ENCODE measurements around the gene ZNF532. TPM values are rescaled to one million over a fixed set of nuclear protein-coding genes. Genes with fewer than 3 reads are reported as not detected.

The ZNF532 gene
- total RNA-seq, 6 experiments from 2014 or later = 43.1 to 56.6 (median 50.1) TPM

GRCh38 chr18:58996696-58997095, 132.0 kb downstream of the ZNF532 start:
- H3K27ac Mint-ChIP-seq = peak overlapping the region; percentile 67
- DNase-seq = no peak
- TF ChIP-seq CTCF (IDR thresholded peaks at IDR 0.05) = no peak
- no peaks in the 10 kb centered on the region for H3K9me3 Mint-ChIP-seq
- no peak overlapping the region for H3K4me3 Mint-ChIP-seq
- H3K36me3 Mint-ChIP-seq (ENCODE audit: low read depth) = no peaks in the 10 kb centered on the region
- no peaks in the 10 kb centered on the region; the same call in 1 of the 2 replicates for H3K27me3 Mint-ChIP-seq (ENCODE audit: insufficient read depth)
- peaks cover 77% of the 10 kb centered on the region for H3K4me1 Mint-ChIP-seq (ENCODE audit: low read depth)

- Mint-ChIP-seq H3K9me3 (no peaks in the 10 kb centered on the region), H3K4me3 (peak overlapping the region; percentile 86), H3K27me3 (ENCODE audit: insufficient read depth) (no peaks in the 10 kb centered on the region; the same call in 1 of the 2 replicates), H3K27ac (peak overlapping the region; percentile 95), H3K36me3 (ENCODE audit: low read depth) (0 out of 2 replicates have a peak, but pooled peaks cover under 1% of the 10 kb centered on the region), H3K4me1 (ENCODE audit: low read depth) (peaks cover 65% of the 10 kb centered on the region)
- no peak for TF ChIP-seq CTCF (IDR thresholded peaks at IDR 0.05)
- DNase-seq = peak; percentile 93
These were observed 133.2 kb downstream of the ZNF532 start for GRCh38 chr18:58997811-58998337.

GRCh38 chr18:58998401-58999203, 133.9 kb downstream of the ZNF532 start:
- Mint-ChIP-seq H3K4me1 (ENCODE audit: low read depth) (peaks cover 62% of the 10 kb centered on the region), H3K36me3 (ENCODE audit: low read depth) (0 out of 2 replicates have a peak, but pooled peaks cover 7% of the 10 kb centered on the region), H3K4me3 (peak overlapping the region; percentile 86), H3K9me3 (no peaks in the 10 kb centered on the region), H3K27ac (peak overlapping the region; percentile 95), H3K27me3 (ENCODE audit: insufficient read depth) (no peaks in the 10 kb centered on the region; the same call in 1 of the 2 replicates)
- peak; percentile 78 for DNase-seq
- TF ChIP-seq CTCF (IDR thresholded peaks at IDR 0.05) = peak; percentile 35; the same call in 1 of the 2 replicates

- TF ChIP-seq CTCF (IDR thresholded peaks at IDR 0.05) = no peak
- Mint-ChIP-seq H3K36me3 (ENCODE audit: low read depth) (peaks cover 9% of the 10 kb centered on the region; the same call in 1 of the 2 replicates), H3K27ac (no peak overlapping the region), H3K4me3 (no peak overlapping the region), H3K4me1 (ENCODE audit: low read depth) (peaks cover 59% of the 10 kb centered on the region), H3K27me3 (ENCODE audit: insufficient read depth) (no peaks in the 10 kb centered on the region; the same call in 1 of the 2 replicates), H3K9me3 (peaks cover 3% of the 10 kb centered on the region)
- DNase-seq = no peak
These were observed 136.5 kb downstream of the ZNF532 start for GRCh38 chr18:59001166-59001565.

GRCh38 chr18:59001721-59002120, 137.0 kb downstream of the ZNF532 start:
- TF ChIP-seq CTCF (IDR thresholded peaks at IDR 0.05) = no peak
- peaks cover 9% of the 10 kb centered on the region for H3K9me3 Mint-ChIP-seq

More at GRCh38 chr18:59001721-59002120, 137.0 kb downstream of the ZNF532 start:
- Mint-ChIP-seq H3K27ac (no peak overlapping the region), H3K4me1 (ENCODE audit: low read depth) (peaks cover 59% of the 10 kb centered on the region), H3K27me3 (ENCODE audit: insufficient read depth) (no peaks in the 10 kb centered on the region; the same call in 1 of the 2 replicates), H3K36me3 (ENCODE audit: low read depth) (peaks cover 13% of the 10 kb centered on the region; the same call in 1 of the 2 replicates), H3K4me3 (no peak overlapping the region)
- DNase-seq = no peak
